ENCODE data around the gene LCK.

The LCK gene

DNA sequence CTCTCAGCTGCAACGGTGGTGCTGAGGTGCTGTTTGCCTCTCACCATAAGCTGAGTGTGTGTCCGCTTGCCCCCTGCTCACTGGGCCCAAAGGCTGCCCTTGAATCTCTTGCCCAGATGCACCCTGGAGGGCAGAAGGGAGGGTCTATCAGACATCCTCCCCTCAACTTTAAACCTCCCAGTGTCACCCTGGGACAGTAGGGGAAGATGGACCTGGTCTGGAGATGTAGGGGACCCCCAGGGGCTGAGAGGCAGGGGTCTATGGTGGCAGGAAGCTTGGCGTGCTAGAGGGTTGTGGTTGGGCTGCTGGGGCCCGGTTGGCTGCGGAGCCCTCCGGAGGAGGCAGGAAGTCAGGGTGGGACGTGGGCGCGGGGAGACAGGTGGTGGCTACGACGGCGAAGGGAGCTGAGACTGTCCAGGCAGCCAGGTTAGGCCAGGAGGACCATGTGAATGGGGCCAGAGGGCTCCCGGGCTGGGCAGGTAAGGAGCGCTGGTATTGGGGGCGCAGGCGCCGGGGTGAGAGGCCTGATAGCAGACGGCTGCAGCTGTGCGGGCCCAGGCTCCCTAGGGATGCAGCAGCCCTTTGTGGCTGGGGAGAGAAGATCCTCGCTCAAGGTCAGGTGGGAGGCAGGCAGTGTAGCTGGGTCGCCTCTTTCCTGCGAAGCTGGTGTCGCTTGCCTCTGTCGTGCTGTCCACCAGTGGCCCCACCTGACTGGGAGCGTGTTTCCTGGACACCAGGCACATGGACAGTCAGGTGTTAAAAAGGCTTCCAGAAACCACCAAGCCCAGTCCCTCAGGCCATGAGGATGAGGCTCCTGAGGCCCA, at the start of gene LCK:
Gene LCK (plus strand): TSS at position 373 of the 824 bp plus-strand sequence. CDS start 23,065 bp downstream, outside the sequence.
- DNase-seq: peak; percentile 62

DNA sequence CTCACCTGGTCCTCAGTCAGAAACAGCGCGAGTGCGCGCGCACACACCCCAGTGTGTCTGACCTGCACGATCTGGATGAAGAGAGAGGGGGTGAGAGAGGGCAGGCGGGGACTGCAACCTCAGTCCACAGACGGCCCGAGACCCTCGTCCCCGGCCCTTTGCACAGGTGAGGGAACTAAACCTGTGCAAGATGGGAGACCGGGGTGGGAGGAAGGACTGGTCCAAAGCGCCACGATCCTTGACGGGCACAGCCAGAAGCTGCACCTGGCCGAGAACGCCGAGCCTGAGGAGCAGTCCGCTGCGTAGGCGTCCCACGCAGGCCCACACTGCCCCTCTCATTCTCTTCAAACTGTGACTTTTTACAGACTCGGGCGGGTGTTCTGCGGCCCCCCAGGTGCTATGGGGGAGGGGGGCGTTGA, 46.1 kb upstream of the LCK start:
- DNase-seq: no peak

DNA sequence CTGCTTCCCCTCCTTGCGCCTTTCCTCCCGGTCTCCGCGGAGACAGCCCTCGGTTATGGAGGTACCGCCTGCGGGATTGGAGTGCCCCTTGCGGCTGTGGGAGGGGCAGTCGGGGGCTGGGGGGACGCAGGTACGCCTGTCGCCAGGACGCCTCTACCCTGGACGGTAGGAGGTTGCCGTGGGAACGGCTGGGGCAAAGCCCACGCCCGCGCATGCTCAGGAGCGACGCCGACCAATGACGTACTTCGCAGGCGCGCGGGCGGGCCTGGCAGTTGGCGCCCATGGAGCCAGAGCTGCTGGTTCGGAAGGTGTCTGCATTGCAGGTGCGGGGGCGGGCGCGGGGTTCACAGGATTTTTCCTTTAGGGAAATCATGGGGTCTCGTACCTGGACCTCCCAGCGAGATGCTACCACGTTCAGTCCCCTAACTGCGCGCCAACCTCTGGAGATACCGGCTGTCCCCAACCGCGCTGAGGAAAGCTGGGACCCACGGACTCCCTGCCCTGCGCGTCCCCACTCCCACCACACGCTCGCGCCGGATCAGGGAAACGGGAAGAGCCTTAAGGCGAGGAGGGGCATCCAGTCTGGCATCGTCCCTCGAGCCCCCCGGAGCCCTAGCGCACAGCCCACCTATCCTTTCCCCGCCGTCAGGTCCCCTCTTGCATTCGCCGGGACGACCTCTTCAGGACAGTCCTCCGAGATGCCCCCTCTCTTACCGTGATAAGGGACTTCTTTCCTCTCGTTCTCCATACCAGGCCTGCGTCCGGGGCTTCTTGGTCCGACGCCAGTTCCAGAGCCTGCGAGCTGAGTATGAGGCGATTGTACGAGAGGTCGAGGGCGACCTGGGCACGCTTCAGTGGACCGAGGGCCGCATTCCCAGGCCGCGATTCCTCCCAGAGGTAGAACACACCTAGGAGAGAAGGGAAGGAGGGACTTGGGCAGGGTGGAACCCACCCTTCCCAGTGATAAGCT, 45.4 kb upstream of the LCK start, which contains the start of gene IQCC:
Gene IQCC (plus strand): TSS at position 271 of the 970 bp plus-strand sequence. CDS start 11 bp downstream, at position 282.
- DNase-seq: peak; percentile 85

DNA sequence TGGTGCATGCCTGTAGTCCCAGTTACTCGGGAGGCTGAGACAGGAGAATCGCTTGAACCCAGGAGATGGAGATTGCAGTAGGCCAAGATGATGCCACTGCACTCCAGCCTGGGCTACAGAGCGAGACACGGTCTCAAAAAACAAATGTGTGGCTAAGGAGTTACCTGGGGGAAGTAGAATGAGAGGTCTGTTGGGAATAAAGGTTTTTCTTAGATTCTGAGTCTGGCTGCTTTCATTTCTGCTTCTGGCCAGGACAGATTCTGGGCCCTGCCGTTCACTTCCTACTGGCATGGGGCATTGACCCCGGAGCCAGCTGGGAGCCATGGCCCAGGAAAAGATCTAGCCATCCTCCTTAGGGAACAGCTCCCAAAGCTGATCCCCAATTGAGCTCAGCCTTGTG, 42.6 kb upstream of the LCK start:
- no peak for DNase-seq

DNA sequence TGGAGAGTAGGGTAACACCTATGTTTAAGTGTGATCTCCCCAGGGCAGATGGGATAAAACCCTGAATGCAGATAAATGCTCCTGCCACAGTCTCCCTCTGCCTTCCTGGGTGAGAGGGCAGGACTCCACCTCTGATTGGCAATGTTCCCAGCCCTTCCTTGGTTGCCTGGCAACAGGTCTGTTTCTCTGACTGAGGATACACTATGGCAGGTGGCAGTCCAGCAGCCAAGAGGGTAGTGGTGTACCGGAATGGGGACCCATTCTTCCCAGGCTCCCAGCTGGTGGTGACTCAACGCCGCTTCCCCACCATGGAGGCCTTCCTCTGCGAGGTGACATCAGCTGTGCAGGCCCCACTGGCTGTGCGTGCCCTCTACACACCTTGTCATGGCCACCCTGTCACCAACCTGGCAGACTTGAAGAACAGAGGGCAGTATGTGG, 42.2 kb upstream of the LCK start, which contains the start of gene DCDC2B:
Gene DCDC2B (plus strand): TSS at position 199 of the 438 bp plus-strand sequence. CDS start 5 bp downstream, at position 204.
- DNase-seq: no peak

DNA sequence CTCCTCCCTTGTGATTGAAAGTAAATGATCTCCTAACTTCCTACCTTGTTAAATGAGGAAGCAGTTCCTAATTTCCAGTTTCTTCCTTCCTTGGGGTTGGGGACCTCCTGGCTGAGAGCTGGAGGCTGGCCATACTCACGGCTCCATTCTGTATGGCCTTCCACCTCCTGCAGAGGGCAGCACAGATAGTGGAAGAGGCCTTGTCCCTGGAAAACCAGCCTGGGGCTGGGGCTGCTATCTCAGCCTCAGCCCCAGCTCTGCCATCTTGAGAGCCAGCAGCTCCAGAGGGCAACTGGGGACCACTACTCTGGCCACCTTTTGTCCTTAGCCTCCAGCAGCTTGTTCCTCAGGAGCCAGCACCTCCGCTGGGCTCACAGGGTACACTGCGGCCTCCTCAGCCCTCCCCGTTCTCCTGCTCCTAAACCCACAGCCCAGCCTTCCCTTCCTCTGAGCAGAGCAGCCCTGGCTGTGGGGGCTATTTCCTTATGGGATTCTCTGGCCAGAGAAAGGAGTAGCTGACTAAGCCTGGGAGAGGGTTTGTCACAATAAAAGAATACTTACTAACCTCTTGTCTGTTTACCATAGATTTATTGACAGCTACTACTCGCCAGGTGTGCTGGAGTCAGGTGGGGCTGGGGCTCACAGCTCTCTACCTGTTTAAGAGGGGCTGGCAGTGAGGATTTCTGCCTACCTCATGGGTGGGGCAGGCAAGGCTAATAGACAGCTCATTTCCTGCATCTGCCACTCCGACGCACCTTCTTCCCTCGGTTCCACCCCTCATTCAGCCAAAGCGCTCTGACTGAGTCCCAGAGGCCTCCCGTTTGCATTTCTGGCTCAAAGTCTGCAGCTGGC, 35.2 kb upstream of the LCK start:
- DNase-seq: peak; percentile 67

DNA sequence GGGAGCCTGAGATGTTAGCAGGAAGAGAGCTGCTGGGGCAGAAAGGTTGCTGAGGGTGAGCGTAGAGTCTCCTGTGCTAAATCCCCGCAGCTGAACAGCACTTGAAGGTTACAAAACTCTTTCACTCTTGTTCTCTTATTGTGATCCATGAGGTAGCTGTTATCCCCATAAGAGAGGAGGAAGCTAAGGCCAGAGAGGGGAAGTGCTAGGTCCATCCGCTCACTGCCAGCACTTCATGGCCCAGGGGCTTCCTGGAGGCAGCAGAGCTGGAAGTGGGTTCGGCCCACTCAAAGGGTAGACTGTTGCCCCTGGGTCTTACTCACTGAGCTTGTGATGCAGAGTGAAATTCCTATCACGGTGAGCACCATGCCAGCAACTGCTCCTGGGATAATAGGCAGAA, 34.5 kb upstream of the LCK start:
- no peak for DNase-seq

DNA sequence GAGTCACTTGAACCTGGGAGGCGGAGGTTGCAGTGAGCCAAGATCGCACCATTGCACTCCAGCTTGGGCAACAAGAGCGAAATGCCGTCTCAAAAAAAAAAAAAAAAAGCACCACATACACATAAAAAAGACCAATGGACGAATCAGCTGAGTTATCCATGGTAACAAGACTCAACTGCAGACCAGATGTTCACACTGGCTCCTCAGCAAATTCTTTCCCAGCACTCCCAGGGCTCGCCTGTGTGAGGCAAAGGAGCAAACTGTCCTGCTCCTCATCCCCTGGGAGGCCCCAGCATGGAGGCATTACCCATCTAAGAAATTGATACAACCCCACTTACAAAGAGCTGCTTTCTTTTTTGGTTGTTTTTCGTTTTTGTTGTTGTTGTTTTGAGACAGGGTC, 32.0 kb upstream of the LCK start:
- DNase-seq: no peak

DNA sequence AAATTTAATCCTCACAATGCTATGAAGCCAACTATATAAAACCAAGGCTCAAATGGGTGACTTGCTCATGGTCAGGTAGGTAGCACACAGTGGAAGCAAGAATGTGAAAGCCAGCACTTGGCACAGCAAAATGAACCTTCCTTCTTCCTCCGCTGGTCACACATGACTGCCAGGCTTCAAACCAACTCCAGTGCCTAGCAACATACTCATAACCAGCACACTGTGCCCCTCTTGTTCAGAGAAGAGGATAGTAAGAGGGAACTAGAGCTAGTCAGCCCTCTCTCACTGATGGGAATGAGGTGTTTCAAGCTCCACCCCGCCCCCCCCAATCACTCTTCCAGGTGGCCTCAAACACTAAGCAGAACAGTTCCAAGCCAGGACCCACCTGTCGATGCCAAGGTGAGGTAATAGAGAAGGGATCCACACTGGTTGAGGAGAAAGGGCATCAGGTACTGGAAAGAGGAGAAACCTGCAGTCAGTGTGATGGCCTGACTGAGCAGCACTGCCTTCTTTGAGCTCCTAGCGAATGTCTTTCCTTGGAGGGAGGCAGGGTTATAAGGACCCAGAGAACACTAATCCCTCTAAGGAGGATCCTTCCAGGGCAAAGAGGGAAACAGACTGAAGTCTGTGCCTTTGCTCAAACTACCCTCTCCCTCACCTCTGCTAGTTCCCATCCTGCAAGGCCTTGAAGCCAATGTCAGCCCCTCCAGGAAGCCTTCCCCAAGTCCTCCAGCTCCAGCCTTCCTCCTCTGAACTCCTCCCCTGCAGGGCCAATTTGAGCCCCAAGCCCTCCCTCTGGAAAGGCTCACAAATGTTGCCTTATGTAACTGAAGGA, 30.1 kb upstream of the LCK start:
- no peak for DNase-seq

DNA sequence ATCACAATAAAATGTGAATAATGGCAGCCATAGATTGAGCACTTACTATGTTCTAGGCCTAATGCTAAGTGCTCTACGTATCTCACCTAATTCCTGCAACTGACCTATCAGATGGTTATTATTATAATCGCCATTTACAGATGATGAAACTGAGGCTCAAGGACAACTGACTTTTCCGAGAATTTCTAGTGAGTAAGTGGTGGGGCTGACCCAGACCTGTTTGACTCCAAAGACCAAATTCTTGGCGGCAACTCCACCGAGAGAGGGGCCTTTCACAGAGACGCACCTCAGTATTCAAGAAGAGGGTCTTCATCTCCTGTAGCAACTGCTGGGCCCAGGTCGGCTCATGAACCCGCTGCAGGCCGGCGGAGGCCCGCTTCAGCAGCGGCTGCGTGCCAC, 29.5 kb upstream of the LCK start:
- no peak for DNase-seq

DNA sequence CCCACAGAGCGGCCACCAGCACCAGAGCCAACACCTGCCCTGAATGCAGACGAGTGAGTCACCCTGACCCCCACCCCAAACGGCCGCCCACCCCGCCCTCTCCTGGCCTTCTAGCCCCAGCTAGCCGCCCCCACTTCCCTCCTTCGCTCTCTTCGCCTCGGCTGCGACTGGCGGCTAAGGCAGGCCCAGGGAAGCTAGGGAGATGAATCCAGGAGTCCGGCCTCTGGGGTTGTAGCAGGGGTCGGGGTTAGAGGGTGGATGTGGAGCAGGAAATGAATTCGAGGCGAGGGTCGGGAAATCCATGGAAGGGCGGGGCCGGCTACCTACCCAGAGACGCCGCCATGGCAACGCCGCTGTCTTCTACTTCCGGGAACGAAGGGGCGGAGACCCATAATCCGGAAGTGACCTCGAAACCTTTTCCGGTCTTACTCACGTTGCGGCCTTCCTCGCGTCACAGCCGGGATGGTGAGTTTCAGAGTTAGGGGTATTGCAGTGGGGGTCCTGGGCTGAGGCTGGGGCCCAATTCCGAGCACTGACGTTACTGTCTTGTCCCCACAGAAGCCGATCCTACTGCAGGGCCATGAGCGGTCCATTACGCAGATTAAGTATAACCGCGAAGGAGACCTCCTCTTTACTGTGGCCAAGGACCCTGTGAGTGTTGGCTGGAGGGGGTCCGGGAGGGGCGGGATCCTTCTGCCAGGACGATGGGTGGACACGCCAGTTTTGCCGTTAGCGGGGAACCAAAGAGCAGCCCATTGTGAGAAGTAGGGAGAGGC, 28.9 kb upstream of the LCK start, which contains the start of the genes EIF3I and TMEM234:
Gene EIF3I (plus strand): TSS at position 428 of the 776 bp plus-strand sequence. CDS start 35 bp downstream, at position 463.
Gene TMEM234 (minus strand): TSS at position 374 of the 776 bp plus-strand sequence. CDS start 31 bp downstream, at position 343.
- DNase-seq: peak; percentile 89

DNA sequence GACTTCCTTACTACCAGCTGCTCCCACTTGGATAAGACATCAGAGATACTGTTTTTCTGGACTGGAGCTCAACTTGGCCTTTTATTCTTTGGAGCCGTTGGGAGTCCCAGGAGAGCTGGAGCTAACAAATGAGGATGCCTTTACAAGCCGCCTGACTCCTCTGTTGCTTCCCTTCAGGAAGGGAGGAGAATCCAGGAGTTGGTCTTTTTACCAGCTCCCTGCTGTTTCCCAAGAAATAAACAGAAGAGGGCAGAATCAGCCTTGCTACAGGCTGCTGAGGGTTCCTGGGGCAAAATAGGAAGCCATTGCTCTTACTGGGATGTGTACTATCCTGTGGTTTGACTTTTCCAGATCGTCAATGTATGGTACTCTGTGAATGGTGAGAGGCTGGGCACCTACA, 27.4 kb upstream of the LCK start:
- no peak for DNase-seq

DNA sequence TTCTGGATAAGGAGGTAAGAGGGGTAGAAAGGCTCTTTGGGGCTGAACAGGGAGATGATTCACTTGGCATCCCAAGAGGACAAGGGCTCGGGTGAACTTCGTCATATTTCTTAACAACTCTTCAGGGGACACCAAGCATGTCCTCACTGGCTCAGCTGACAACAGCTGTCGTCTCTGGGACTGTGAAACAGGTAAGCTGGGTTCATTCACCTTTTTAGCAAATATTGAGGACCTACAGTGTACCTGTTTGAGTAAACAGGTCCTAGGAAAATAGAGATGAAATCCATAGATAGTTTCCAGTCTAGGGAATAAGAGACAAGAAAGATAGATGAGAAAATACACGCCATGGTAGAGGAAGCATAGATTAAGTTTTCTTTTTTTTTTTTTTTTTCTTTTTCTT, 26.8 kb upstream of the LCK start:
- no peak for DNase-seq

DNA sequence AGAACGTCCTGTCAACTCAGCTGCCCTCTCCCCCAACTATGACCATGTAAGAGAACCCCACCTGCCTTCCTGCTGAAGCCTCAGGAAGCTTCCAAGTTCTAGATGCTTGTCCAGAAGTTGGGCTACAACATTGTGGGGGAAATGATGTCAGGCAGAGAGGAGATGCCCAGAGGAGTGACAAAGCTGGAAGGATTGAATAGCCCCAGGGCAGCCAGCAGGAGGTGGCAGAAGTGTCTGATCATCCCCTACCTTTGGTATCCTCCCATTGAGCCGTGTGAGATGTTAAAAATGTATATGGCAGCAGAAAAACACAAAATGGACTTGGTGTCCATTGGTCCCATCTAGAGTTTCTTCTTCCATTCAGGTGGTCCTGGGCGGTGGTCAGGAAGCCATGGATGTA, 22.3 kb upstream of the LCK start:
- DNase-seq: no peak

DNA sequence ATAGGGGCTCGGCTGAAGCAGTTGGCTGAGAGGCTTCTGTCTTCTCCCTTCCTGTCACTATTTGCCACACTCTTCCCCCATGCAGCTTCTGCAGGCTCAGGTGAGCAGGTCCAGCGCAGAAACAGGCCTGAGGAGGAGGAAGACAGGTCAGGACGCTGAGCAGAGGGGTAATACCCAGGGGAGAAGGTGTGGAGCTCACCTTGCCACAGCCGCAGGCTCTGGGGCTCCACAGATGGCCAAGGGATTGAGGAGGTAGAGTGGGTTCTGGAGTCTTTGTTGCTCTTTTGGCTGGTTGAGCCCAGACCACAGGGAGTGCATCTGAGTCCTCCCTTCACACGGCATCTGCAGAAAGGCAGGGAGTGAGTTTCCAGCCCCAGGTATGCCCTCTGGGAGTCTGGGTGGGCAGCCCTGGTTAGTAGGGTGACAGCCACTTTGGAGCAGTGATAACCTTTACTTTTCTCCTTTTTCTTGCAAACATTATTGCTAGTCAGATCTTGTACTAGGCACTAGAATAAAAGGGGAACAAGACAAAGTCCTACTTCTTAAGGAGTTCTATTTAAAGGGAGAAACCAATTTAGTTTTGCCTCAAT, 19.1 kb upstream of the LCK start:
- DNase-seq: no peak

DNA sequence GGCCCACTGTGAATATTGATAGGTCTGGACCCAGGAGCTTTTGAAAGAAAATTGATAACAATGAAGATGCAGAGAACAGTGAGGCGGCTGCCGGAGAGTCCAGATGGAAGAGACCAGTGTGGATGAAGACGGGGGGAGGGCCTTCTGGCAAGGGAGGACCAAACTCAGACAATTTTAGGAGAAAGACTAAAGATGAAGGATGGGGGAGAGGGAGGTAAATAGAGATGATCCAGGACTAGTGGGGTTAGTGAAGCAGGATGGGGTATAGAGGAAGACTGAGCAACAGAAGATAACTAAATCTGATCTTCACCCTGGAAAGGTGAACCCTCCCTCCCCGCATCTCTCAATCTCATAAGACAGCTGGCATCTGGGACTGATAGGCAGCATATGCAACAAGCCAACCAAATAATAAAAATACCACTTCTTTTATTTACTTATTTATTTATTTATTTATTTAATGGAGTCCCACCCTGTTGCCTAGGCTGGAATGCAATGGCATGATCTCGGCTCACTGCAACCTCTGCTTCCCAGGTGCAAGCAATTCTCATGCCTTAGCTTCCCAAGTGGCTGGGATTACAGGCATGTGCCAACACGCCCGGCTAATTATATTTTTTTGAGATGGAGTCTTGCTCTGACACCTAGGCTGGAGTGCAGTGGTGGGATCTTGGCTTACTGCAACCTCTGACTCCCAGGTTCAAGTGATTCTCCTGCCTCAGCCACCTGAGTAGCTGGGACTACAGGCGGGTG, 18.3 kb upstream of the LCK start:
- no peak for DNase-seq

DNA sequence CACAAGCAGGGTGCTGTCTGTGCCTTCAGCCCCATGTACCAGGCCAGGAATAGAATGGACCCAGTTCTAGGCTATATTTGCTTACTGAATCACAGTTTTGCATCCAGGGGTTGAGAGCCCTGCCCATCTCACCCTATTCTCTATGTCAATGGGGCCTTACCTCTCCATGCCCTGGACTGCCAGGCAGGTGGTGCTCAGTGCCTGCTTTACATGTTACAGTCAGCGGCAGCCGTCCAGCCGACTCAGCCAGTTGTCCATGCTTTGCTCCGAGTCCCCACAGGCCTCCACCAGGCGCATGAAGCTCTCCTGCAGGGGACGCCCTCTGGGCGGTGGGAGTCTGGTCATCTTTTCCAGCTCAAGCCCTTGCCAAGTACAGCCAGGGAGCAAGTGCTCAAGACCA, 16.3 kb upstream of the LCK start:
- no peak for DNase-seq

DNA sequence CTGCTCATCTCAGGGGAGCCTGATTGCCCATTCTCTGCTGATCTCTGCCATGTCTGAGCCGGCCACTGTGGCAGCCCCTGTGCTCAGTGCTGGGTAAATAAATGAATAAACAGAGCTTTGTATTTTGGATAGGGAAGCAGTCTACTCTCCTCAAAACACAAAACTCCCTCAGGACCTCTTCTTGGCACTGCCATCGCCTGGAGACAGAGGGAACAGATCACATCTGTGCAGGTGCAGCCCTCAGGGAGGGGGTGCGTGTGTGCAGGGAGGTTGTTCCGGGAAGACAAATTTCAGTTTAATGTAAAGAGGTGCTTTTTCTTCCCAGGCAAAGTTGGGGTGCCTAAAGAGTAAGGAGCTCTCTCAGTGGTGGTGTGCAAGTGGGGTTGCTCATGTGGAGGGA, 11.7 kb upstream of the LCK start:
- DNase-seq: no peak

DNA sequence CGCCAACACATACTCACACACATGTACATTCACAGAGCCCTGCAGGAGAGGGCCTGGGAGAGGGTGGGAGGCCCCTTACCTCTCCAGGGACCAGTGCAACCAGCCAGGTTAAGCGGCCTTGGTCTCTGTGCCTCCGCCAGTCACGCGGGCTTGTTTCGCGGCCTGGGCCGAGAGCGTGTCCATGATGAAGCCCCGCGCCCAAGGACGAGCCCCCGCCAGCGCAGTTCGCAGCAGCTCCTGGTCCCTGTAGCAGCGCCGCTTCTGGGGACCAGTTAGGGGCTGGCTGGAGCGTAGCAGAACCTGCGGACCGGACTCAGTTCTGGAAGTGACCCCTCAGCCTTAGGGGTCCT, 11.3 kb upstream of the LCK start:
- no peak for DNase-seq

Measured in activated T-cell treated with anti-CD3 and anti-CD28 coated beads, Interleukin-2, amount 50 U/mL, for 1 hour (primary cell).